Nephron (organoid): ENCODE measurements around the gene NDUFS8.
A peak's percentile ranks its signal among the peaks of the same experiment; 100 is the strongest.

Experiments used
- H3K27ac Mint-ChIP-seq, 3 experiments: 2 replicates each; pipeline ENCODE4 v1.8.0; 2020; ENCODE audit warnings: mixed read lengths in 3 of 3, mild to moderate bottlenecking in 2 of 3, moderate library complexity in 1 of 3
- H3K27me3 Mint-ChIP-seq: 2 replicates; pipeline ENCODE4 v1.8.0; 2021; ENCODE audit warnings: low read depth, mild to moderate bottlenecking, moderate library complexity, mixed read lengths
- H3K36me3 Mint-ChIP-seq: 2 replicates; pipeline ENCODE4 v1.8.0; 2020; ENCODE audit warnings: low read depth, mixed read lengths
- H3K4me1 Mint-ChIP-seq: 2 replicates; pipeline ENCODE4 v1.8.0; 2020; ENCODE audit warnings: mixed read lengths
- H3K4me3 Mint-ChIP-seq, 3 experiments: 2 replicates each; pipeline ENCODE4 v1.8.0; 2020; ENCODE audit warnings: mild to moderate bottlenecking in 3 of 3, mixed read lengths in 3 of 3, moderate library complexity in 2 of 3
- H3K9me3 Mint-ChIP-seq: 2 replicates; pipeline ENCODE4 v1.8.0; 2020; ENCODE audit warnings: mixed read lengths
- TF ChIP-seq, protein P1 (sequence below), 3 experiments: fragments of 200-600 bp; sonication (generic); IDR thresholded peaks; one replicate each; pipeline ENCODE4 v1.5.0; 2021; ENCODE audit warnings: antibody characterized with exemption in 3 of 3; ENCODE audit not compliant: unreplicated experiment in 3 of 3

Gene NDUFS8

DNA sequence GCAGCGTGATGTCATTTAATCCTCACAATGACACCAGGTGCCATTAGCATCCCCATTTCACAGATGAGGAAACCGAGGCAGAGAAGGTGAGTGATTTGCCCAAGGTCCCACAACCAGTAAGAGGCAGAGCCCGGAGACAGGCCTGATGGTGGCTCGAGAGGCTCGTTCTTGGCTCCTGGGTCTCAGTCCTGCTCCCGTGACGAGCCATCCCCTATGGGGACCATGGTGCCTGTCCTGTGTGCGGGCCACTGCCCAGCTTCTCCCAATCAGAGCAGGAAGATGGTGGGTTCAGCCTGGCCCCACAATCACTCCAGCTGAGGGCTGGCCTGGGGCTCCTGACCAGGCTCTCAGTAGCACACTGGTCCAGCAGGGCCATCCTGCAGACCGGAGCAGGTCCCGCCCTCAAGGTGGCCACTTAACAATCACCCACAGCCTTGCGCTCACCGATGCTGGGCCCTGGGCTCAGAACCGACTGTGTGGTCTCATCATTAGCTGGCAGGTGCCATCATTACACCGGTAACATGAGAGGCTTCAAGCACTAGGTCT lies 16.8 kb upstream of the NDUFS8 start:
- TF ChIP-seq, protein P1, sequence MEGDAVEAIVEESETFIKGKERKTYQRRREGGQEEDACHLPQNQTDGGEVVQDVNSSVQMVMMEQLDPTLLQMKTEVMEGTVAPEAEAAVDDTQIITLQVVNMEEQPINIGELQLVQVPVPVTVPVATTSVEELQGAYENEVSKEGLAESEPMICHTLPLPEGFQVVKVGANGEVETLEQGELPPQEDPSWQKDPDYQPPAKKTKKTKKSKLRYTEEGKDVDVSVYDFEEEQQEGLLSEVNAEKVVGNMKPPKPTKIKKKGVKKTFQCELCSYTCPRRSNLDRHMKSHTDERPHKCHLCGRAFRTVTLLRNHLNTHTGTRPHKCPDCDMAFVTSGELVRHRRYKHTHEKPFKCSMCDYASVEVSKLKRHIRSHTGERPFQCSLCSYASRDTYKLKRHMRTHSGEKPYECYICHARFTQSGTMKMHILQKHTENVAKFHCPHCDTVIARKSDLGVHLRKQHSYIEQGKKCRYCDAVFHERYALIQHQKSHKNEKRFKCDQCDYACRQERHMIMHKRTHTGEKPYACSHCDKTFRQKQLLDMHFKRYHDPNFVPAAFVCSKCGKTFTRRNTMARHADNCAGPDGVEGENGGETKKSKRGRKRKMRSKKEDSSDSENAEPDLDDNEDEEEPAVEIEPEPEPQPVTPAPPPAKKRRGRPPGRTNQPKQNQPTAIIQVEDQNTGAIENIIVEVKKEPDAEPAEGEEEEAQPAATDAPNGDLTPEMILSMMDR (IDR thresholded peaks at IDR 0.05; ENCODE audit: unreplicated experiment in 3 of 3) = no peak
- peaks cover 22% of the 10 kb centered on the region for H3K27me3 Mint-ChIP-seq
- H3K36me3 Mint-ChIP-seq = no peaks in the 10 kb centered on the region
- H3K27ac Mint-ChIP-seq = peak overlapping the region; percentile 90 to 96 (median 95)
- H3K4me3 Mint-ChIP-seq = no peak overlapping the region
- no peaks in the 10 kb centered on the region for H3K9me3 Mint-ChIP-seq
- peaks cover 32% of the 10 kb centered on the region for H3K4me1 Mint-ChIP-seq

DNA sequence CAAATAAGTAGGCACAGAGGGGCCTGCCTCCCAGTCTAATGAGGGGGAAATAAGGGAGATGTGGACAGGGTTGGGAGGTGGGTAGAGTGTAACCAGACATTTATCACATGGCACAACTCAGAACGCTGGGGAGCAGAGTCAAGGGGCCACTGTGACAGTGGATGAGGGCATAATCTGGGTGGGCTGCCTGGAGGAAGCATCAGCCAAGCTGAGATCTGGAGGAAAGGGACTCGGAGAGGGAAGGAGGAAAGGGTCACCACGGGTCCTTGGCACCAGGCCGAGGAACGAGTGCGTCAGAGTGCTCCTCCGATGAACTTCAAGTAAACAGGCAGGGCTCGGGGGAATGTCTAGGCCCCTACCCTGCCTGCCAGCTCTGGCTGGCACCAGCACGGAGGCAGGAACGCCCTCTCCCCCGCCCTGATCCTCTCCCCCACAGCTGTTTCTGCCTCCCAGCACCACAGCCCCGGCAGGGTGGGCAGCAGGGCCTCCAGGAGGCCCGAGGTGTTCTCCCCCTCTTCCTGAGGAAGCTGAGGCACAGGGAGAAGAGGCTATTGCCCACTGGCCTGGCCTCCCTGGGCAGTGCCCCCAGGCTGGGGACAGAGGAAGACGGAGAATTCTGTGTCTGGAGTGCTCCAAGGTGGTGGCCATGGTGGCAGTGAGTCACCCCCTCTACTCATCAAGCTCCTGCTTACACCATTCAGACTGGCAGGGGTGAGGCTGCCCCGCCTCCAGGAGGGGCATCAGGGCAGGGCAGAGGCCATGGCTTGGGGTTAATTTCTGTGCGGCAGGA lies 16.1 kb upstream of the NDUFS8 start:
- Mint-ChIP-seq H3K27ac (peak overlapping the region in 1 of 3 experiments; percentile 61), H3K27me3 (peaks cover 19% of the 10 kb centered on the region), H3K4me3 (peak overlapping the region in 1 of 3 experiments; percentile 43), H3K9me3 (no peaks in the 10 kb centered on the region), H3K4me1 (peaks cover 27% of the 10 kb centered on the region), H3K36me3 (no peaks in the 10 kb centered on the region)
- TF ChIP-seq, protein P1 (IDR thresholded peaks at IDR 0.05; ENCODE audit: unreplicated experiment in 3 of 3) = no peak

GRCh38 chr11:68014947-68015447 lies 15.5 kb upstream of the NDUFS8 start:
- H3K27ac Mint-ChIP-seq = no peak overlapping the region
- no peaks in the 10 kb centered on the region for H3K36me3 Mint-ChIP-seq
- no peak overlapping the region for H3K4me3 Mint-ChIP-seq
- TF ChIP-seq, protein P1 (IDR thresholded peaks at IDR 0.05; ENCODE audit: unreplicated experiment in 3 of 3) = no peak
- peaks cover 21% of the 10 kb centered on the region for H3K4me1 Mint-ChIP-seq
- peaks cover 14% of the 10 kb centered on the region for H3K27me3 Mint-ChIP-seq
- H3K9me3 Mint-ChIP-seq = no peaks in the 10 kb centered on the region

DNA sequence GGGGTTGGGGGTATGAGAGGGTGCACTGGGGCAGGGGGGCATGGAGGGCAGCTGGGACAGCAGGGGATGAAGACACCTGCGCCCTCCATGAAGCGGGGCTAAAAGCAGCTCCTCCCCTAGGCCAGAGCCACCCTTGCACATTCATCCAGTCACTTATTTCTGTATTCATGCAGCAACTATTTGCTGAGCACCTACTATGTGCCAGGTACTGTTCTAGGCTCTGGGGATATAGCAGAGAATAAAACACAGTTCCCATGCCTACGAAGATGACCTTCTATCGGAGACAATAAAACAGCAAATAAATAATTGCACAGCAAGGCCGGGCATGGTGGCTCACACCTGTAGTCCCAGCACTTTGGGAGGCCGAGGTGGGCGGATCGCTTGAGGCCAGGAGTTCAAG lies 15.0 kb upstream of the NDUFS8 start:
- Mint-ChIP-seq H3K4me3 (no peak overlapping the region), H3K27me3 (peaks cover 14% of the 10 kb centered on the region), H3K4me1 (peaks cover 21% of the 10 kb centered on the region), H3K9me3 (no peaks in the 10 kb centered on the region), H3K36me3 (no peaks in the 10 kb centered on the region), H3K27ac (no peak overlapping the region)
- TF ChIP-seq, protein P1 (IDR thresholded peaks at IDR 0.05; ENCODE audit: unreplicated experiment in 3 of 3) = no peak

DNA sequence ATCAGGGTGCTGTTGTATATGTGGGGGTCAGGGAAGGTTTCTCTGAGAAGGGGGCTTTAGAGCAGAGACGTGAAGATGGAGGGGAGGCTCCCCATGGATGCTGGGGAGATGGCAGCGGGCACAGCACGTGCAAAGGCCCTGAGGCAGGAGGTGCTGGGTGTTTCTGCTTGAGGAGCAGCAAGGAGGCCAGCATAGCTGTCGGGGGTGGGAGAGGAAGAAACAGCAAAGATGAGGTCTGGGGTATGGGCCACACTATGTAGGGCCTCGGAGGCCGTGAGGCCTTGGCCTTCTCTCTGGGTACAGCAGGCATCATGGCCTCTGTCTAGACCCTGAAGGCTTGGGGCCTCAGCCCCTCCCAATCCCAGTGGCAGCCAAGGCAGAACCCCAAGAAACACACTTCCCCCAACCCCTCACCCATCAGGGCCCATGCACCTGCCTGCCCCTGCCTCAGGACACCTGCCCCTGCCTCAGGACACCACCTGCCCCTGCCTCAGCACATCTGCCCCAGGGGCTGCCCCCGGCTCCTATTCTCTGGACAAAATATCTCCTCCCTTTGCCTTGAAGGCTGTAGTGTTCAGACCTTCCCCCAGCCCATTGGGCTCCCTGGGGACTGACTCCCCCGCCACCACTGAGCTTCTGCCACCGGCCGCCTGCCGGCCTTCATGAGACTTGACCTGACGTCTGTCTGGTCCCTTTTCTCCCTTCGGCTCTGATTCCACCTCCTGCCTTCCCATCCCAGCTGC lies 14.1 kb upstream of the NDUFS8 start:
- peak overlapping the region in 2 of 3 experiments; percentile 41 to 59 for H3K27ac Mint-ChIP-seq
- H3K4me1 Mint-ChIP-seq = peaks cover 15% of the 10 kb centered on the region
- TF ChIP-seq, protein P1 (IDR thresholded peaks at IDR 0.05; ENCODE audit: unreplicated experiment in 3 of 3) = no peak
- H3K27me3 Mint-ChIP-seq = peaks cover 11% of the 10 kb centered on the region
- no peaks in the 10 kb centered on the region for H3K36me3 Mint-ChIP-seq
- H3K4me3 Mint-ChIP-seq = no peak overlapping the region
- no peaks in the 10 kb centered on the region for H3K9me3 Mint-ChIP-seq
